ENCODE results near the gene DCST1. TPM values are rescaled to one million over a fixed set of nuclear protein-coding genes. Genes with fewer than 3 reads are reported as not detected.

Gene DCST1
- total RNA-seq, 2 experiments from 2014 or later, result 0.33 to 0.39 TPM

DNA sequence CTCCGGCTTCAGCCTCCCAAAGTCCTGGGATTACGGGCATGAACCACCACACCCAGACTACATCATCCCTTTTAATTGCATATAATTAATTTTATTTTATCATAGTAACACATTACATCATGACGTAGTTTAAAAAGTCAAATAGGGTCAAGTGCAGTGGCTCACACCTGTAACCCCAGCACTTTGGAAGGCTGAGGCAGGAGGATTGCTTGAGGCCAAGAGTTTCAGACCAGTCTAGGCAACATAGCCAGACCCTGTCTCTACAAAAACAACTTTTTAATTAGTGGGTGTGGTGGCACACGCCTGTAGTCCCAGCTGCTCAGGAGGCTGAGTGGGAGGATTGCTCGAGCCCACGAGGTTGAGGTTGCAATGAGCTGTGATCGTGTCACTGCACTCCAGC is 65.7 kb downstream of the DCST1 start:
- no peaks in the 10 kb centered on the region for H3K36me3 Mint-ChIP-seq (ENCODE audit: low read depth)

More for the DNA sequence above, 65.7 kb downstream of the DCST1 start:
- Histone ChIP-seq H3K27me3 (ENCODE audit: control insufficient read depth in 1 of 2, insufficient read depth in 2 of 2, low read length in 2 of 2) (no peaks in the 10 kb centered on the region), H3K4me3 (ENCODE audit: low read length) (no peak overlapping the region), H3K36me3 (ENCODE audit: insufficient read depth, low read length) (no peaks in the 10 kb centered on the region), H3K4me1 (ENCODE audit: insufficient read depth, low read length) (no peaks in the 10 kb centered on the region), H3K9me3 (ENCODE audit: control insufficient read depth in 1 of 2, insufficient read depth in 1 of 2, low read length in 2 of 2) (no peaks in the 10 kb centered on the region), H3K27ac (ENCODE audit: low read depth in 1 of 2, low read length in 2 of 2) (no peak overlapping the region)
- intact Hi-C loops (cut with DNase I, micrococcal nuclease), result loop anchor here in 1 of 2 experiments (10.0 kb wide), 1 partner anchor 495 kb away; no protein-coding TSS in a partner anchor
- Mint-ChIP-seq H3K27ac (no peak overlapping the region), H3K27me3 (peaks cover 4% of the 10 kb centered on the region), H3K9me3 (no peaks in the 10 kb centered on the region), H3K4me1 (ENCODE audit: low read depth) (no peaks in the 10 kb centered on the region), H3K4me3 (no peak overlapping the region)
- ChIA-PET CTCF (no interaction called here), POLR2A (no interaction called here)
- ATAC-seq (ENCODE audit: poor library complexity) (no peak), DNase-seq (no peak)
- TF ChIP-seq CTCF (IDR thresholded peaks at IDR 0.05), result no peak

Other genes with a start within 250 kb of the DCST1 start
- gene KCNN3, start 163.5 kb upstream of the DCST1 start, total RNA-seq, result not detected
- 1 to 10 TPM; 6.6 to 7.4 TPM for gene PMVK, start 97.1 kb upstream of the DCST1 start, total RNA-seq
- 100 to 1,000 TPM; 434 to 440 TPM for gene PBXIP1, start 77.7 kb upstream of the DCST1 start, total RNA-seq
- 10 to 100 TPM; 30.3 to 32.8 TPM for gene PYGO2, start 72.0 kb upstream of the DCST1 start, total RNA-seq
- gene SHC1, start 63.1 kb upstream of the DCST1 start, total RNA-seq, result 10 to 100 TPM; 59.9 to 60.0 TPM
- gene CKS1B, start 59.1 kb upstream of the DCST1 start, total RNA-seq, result 1 to 10 TPM; 1.4 to 3.9 TPM
- gene FLAD1, start 50.5 kb upstream of the DCST1 start, total RNA-seq, result 10 to 100 TPM; 16.7 to 19.4 TPM
- not detected for gene LENEP, start 40.2 kb upstream of the DCST1 start, total RNA-seq
- 10 to 100 TPM; 22.8 to 25.1 TPM for gene ZBTB7B, start 31.0 kb upstream of the DCST1 start, total RNA-seq
- gene DCST2, start within 50 bp of the DCST1 start, total RNA-seq, result 1 to 10 TPM; 1.4 to 2.2 TPM
- 10 to 100 TPM; 17.2 to 20.1 TPM for gene ADAM15, start 17.5 kb downstream of the DCST1 start, total RNA-seq
- 1 to 10 TPM; 2.4 to 3.3 TPM for gene EFNA4, start 29.9 kb downstream of the DCST1 start, total RNA-seq
- gene EFNA3, start 45.0 kb downstream of the DCST1 start, total RNA-seq, result under 1 TPM; 0.22 to 0.47 TPM
- gene EFNA1, start 94.1 kb downstream of the DCST1 start, total RNA-seq, result 1 to 10 TPM; 4.2 to 5.9 TPM
- gene SLC50A1, start 102.0 kb downstream of the DCST1 start, total RNA-seq, result 10 to 100 TPM; 10.2 to 12.5 TPM
- gene DPM3, start 106.7 kb downstream of the DCST1 start, total RNA-seq, result 10 to 100 TPM; 17.6 to 20.5 TPM
- gene KRTCAP2, start 139.5 kb downstream of the DCST1 start, total RNA-seq, result 10 to 100 TPM; 77.8 TPM
- gene TRIM46, start 140.0 kb downstream of the DCST1 start, total RNA-seq, result 1 to 10 TPM; 2.9 to 3.0 TPM
- gene THBS3, start 174.1 kb downstream of the DCST1 start, total RNA-seq, result 10 to 100 TPM; 25.5 to 26.1 TPM
- gene MTX1, start 174.9 kb downstream of the DCST1 start, total RNA-seq, result 10 to 100 TPM; 19.9 to 20.7 TPM
- gene ENTREP3, start 221.7 kb downstream of the DCST1 start, total RNA-seq, result 1 to 10 TPM; 6.6 to 8.3 TPM
- 10 to 100 TPM; 54.8 to 55.6 TPM for gene SCAMP3, start 228.5 kb downstream of the DCST1 start, total RNA-seq
- gene CLK2, start 239.7 kb downstream of the DCST1 start, total RNA-seq, result 10 to 100 TPM; 48.1 to 49.8 TPM
- gene HCN3, start 243.6 kb downstream of the DCST1 start, total RNA-seq, result 1 to 10 TPM; 1.3 to 1.8 TPM